Upper lobe of right lung (tissue), 1 donor: ENCODE measurements around the gene TRPC6. TPM values are rescaled to one million over a fixed set of nuclear protein-coding genes. Genes with fewer than 3 reads are reported as not detected.

ENCODE experiments used
- ATAC-seq: fragments of 200-7000 bp; cut with Tn5 transposase; one replicate; pipeline ENCODE4 v1.9.1; 2020; ENCODE audit warnings: mild to moderate bottlenecking, moderate library complexity
- DNase-seq: peaks from one replicate; pipeline ENCODE4 v3.0.0-alpha.2; 2020
- H3K27ac ChIP-seq: fragments of 200-600 bp; one replicate; pipeline ENCODE4 v1.8.0; 2022
- H3K27me3 ChIP-seq: fragments of 200-600 bp; one replicate; pipeline ENCODE4 v1.8.0; 2022; ENCODE audit warnings: mild to moderate bottlenecking
- H3K36me3 ChIP-seq: fragments of 200-600 bp; one replicate; pipeline ENCODE4 v1.8.0; 2022
- H3K4me1 ChIP-seq: fragments of 200-600 bp; one replicate; pipeline ENCODE4 v1.8.0; 2022
- H3K4me3 ChIP-seq: fragments of 200-600 bp; one replicate; pipeline ENCODE4 v1.8.0; 2022; ENCODE audit warnings: mild to moderate bottlenecking
- H3K9me3 ChIP-seq: fragments of 200-600 bp; one replicate; pipeline ENCODE4 v1.8.0; 2022
- CTCF ChIP-seq: fragments of 200-600 bp; IDR thresholded peaks from one replicate; pipeline ENCODE4 v1.8.0; 2022; ENCODE audit warnings: antibody characterized with exemption
- intact Hi-C: fragments of 100-400 bp; cut with DNase I; formaldehyde crosslinking; loops from one replicate; pipeline ENCODE4 v1.11.0; 2022
- total RNA-seq: library from RNA; stranded (reverse); fragmentation: NEBNext Ultra II Directional; extraction: Animal tissue kit (Norgen Biotek cat#: 25700); gene quantifications from one replicate; pipeline ENCODE4 v1.2.1, GENCODE V29; 2021
- donor health status: DM: no; HTN: yes; CAD: no; lungs with severe emphysema.

The TRPC6 gene
- total RNA-seq, 1 donor from 2014 or later, result 17.3 TPM

GRCh38 chr11:101521821-101522220 is 62.0 kb downstream of the TRPC6 start:
- Histone ChIP-seq H3K36me3 (no peaks in the 10 kb centered on the region), H3K4me1 (no peaks in the 10 kb centered on the region), H3K27ac (no peak overlapping the region), H3K4me3 (no peak overlapping the region), H3K9me3 (no peaks in the 10 kb centered on the region), H3K27me3 (no peaks in the 10 kb centered on the region)
- intact Hi-C loops, result no loop called here
- no peak for ATAC-seq
- TF ChIP-seq CTCF, result no peak
- no peak for DNase-seq

- Histone ChIP-seq H3K4me3 (no peak overlapping the region), H3K9me3 (no peaks in the 10 kb centered on the region), H3K27ac (no peak overlapping the region), H3K36me3 (no peaks in the 10 kb centered on the region), H3K4me1 (no peaks in the 10 kb centered on the region), H3K27me3 (no peaks in the 10 kb centered on the region)
- no peak for TF ChIP-seq CTCF
- DNase-seq (no peak), ATAC-seq (no peak)
- intact Hi-C loops, result no loop called here
These were observed 67.3 kb downstream of the TRPC6 start for GRCh38 chr11:101516546-101516945.

GRCh38 chr11:101511065-101511464 is 72.7 kb downstream of the TRPC6 start:
- Histone ChIP-seq H3K36me3 (no peaks in the 10 kb centered on the region), H3K9me3 (no peaks in the 10 kb centered on the region), H3K4me1 (no peaks in the 10 kb centered on the region), H3K27me3 (no peaks in the 10 kb centered on the region), H3K27ac (no peak overlapping the region), H3K4me3 (no peak overlapping the region)
- no peak for ATAC-seq
- DNase-seq, result no peak
- no peak for TF ChIP-seq CTCF
- intact Hi-C loops, result no loop called here

GRCh38 chr11:101510591-101510990 is 73.2 kb downstream of the TRPC6 start:
- intact Hi-C loops, result no loop called here
- no peaks in the 10 kb centered on the region for H3K4me1 ChIP-seq
- no peak overlapping the region for H3K4me3 ChIP-seq
- TF ChIP-seq CTCF, result no peak
- DNase-seq (no peak), ATAC-seq (peak; percentile 52)
- H3K27me3 ChIP-seq, result no peaks in the 10 kb centered on the region
- no peaks in the 10 kb centered on the region for H3K9me3 ChIP-seq
- no peak overlapping the region for H3K27ac ChIP-seq
- H3K36me3 ChIP-seq, result no peaks in the 10 kb centered on the region

GRCh38 chr11:101509922-101510321 is 73.9 kb downstream of the TRPC6 start:
- intact Hi-C loops, result no loop called here
- H3K9me3 ChIP-seq, result no peaks in the 10 kb centered on the region
- no peaks in the 10 kb centered on the region for H3K36me3 ChIP-seq
- no peaks in the 10 kb centered on the region for H3K4me1 ChIP-seq
- no peak for TF ChIP-seq CTCF
- DNase-seq (no peak), ATAC-seq (no peak)
- H3K4me3 ChIP-seq, result no peak overlapping the region
- no peaks in the 10 kb centered on the region for H3K27me3 ChIP-seq
- H3K27ac ChIP-seq, result no peak overlapping the region

GRCh38 chr11:101508370-101508769 is 75.4 kb downstream of the TRPC6 start:
- Histone ChIP-seq H3K36me3 (no peaks in the 10 kb centered on the region), H3K9me3 (no peaks in the 10 kb centered on the region), H3K27me3 (no peaks in the 10 kb centered on the region), H3K4me3 (no peak overlapping the region), H3K4me1 (no peaks in the 10 kb centered on the region), H3K27ac (no peak overlapping the region)
- intact Hi-C loops, result no loop called here
- TF ChIP-seq CTCF, result no peak
- DNase-seq (no peak), ATAC-seq (peak; percentile 50)
